ENCODE data around the gene PROK2.

The PROK2 gene

DNA sequence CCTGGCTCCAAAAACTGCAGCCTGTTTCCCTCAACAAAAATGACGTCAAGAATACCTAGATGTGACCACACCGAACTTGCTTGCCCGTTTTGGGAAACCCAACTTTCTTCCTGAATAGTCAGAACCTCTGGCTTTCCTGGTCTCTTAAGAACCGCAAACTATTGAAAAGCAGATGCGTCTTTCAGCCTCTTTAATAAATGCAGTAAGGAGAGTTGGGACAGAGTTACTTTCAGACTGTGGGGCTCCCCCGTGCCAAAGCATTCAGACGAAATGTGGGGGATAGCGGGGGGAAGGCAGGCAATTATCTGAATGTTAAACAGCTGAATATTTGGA lies 1.2 kb upstream of the PROK2 start:
- no peak for DNase-seq

DNA sequence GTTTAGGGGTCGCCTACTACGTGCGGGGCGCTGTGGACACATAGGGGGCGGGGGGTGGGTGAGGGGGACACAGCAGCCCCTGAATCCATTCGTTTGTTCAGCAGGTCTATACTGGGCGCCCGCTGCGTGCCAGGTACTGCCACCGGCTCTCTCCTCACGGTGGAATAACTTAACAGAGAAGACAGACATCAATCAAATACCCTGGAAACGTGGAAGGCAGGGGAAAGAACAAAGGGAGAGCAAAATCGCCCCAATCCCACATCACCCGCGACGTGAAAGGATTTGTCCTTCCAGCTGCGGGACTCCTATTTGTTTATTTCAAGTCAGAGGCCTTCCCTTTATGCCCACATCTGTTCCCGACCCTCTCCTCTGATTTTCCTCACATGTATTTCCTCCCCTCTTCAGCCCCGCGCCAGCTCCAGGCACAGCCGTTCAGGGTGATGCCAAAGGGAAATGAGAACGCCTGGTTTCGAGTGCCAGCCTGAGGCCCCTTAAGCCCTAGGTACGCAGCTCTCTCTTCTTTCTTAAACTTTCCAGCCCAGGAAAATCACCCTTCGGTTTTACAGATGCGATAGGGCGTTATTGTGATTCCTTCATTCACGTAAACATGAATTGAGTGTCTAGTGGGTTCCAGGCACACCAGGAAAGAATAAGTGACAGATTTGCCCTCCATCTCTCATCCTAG lies 726 bp upstream of the PROK2 start:
- DNase-seq = no peak

DNA sequence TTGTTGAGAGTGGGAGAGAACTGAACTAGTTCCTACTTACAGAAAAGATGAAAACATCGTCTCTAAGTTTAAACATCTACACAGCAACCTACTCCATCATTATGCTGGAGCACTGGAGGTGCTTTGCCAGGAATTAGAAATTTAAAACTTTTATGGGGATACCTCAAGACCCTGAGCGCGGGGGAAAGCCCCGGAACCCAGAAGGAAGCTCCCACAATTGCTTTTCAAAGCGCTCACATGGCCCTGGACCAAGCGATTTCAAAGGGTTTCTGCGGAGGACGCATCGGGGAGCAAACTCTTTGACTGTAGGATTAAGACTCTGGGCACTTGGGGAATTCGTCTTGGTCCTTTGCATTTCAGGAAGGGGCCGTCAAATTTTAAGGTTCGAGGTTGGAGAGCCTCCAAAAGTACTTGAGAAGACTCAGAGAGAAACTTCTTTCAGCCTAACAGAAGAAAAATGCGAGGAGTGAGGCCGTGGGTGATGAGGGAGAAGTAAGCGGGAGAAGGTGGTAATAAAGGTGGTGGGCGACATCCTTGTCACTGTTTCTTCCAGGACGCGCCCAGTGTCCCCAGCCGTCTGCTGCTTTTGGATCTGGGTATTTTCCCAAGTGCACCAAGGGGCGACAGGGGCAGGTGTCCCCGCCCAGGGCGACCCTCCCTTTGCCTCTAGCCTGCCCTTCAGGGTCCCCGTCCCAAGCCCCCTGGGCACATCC lies 591 bp downstream of the PROK2 start:
- DNase-seq = no peak

DNA sequence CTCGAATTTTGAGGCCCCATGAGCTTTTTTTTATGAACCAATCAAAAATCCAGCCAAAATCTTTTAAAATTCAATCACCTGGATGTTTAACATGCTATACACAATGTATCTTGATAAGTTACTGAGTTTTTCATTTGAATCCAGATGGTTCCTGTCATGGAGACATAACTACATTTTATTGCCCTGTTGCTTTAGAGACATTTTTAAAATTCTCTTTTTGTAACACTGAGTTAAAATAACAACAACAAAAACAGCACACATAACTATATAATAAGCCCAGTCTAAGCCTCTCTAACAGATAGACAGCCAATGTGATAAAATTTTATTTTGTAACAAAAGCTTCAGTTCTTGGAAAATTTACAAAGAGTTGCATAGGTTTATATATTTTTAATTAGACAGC lies 1.8 kb downstream of the PROK2 start:
- no peak for DNase-seq

DNA sequence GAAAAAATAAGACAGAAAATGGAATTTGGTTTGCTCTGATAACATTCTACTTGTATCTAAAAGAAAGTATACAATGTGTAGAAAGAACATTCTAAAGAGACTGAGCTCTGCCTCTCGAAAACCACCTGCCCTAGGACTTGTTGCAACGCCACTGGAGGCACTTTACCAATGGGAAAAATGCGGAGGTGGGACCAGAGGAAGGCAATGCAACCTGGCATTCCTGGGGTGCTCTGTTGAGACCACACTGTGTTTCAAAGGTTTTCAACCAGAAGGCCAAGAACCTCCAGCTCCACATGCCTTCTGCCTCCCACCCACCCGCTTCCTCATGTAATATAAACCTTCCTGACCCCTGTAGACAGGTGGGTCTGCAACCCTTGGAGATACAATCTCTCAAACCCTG lies 4.5 kb downstream of the PROK2 start:
- no peak for DNase-seq

DNA sequence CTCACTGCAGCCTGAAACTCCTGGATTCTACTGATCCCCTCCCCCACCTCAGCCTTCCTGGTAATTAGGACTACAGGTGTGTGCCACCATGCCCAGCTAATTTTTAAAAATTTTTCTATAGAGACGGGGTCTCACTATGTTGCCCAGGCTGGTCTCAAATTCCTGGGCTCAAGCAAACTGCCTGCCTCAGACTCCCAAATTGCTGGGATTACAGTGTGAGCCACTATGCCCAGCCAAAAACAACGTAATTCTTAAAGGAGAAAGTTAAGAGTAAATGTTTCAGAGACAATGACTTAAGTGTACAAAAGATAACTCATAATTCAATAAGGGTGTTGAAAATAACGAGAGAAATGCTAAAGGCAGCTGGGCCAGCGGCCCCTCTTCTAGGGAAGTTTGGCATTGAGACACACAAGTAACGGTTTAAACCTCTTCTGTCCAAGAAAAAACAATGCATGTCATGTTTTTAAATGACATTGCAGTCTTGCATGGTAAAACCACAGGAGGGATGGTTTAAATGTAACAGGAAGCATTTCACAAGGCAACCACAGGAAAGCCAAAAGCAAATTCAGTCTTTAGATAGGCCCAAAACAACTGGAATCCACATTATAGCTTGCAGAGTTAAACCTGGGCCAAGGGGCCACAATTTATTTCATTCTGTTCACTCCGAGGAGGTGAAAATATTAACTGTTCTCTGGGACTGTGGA lies 5.1 kb downstream of the PROK2 start:
- DNase-seq = no peak

DNA sequence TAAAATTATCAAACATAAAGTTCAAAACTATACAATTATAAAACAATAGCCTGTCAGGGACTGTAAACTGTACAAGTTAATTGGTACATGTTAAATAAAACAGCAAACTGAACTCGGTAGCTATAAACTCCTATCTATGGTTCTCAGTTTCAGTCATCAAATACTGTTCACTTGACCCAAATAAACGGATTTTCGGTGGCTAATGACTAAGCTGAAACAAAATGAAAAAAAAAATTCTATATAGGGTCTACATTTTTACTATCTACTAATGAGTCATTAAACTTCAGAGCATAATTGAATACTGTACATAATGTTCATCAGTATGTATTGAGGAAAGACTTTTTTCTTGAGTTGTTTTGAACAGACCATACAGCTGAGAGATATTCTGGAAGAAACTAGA lies 6.6 kb downstream of the PROK2 start:
- no peak for DNase-seq

DNA sequence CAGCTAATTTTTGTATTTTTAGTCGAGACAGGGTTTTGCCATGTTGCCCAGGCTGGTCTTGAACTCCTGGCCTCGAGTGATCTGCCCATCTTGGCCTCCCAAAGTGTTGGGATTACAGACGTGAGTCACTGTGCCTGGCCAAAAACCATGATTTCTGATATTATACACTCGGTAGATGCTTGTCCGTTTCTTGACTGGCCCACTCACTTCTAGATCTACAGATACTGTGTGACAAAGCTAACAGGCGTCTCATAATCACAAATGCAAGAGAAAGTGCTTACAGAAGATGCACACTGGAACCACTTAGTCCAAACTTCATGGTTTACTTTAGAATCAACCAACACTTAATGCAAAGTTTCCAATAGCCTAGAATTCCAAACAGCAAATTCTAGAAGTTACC lies 8.4 kb downstream of the PROK2 start:
- no peak for DNase-seq

DNA sequence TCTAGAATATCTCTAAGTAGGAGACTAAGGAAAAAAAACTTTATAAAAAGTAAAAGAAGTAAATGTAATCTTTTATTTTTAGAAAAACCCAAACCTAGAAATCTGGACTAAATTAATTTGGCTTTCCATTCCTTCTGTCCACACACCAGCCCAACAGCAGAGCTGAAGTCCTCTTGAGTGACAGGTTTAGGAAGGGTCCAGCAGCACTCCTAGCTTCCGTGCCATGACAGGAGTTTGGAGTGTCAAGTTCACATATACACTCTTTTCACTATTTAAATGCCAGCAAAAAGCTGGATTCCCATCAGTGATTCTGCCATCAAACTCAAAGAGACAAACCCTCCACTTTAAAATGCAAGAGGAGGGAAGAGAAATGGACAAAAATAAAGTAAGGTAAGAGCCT lies 13.1 kb downstream of the PROK2 start:
- no peak for DNase-seq

DNA sequence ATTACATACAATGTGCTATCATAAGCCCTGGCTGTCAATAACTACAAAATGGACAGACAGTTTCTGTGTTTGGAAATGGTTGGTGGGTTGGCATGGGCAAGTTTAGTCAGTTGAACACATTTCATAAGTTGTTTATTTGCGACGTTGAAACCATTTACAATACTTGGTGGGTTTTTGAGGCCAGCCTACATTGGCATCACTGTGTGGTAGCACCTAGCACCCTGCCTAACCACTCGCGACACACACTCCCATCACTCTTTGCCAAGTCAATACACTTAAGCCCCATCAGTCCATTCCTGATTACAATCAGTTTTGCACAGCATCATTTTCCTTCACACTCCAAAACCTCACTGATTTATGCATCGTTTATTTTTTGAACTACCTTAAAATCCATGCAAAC lies 13.8 kb downstream of the PROK2 start:
- DNase-seq = no peak

DNA sequence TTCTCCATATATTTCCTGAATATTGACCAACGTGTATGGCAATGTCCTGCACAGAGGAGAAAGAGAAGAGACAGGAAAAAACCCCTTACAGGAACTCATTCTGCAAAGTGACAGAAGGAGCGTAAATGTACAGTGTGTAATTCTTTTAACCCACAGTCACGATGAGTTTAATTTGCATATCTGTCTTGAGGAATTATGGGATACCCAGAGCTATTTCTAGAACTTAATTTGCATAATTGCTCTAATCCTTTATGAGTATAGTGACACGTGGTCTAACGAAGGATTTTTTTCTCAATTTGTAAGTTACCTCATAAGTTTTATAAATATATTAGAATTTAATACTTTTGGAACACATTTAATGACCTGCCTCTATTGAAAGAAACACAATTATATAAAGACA lies 21.5 kb downstream of the PROK2 start:
- no peak for DNase-seq

DNA sequence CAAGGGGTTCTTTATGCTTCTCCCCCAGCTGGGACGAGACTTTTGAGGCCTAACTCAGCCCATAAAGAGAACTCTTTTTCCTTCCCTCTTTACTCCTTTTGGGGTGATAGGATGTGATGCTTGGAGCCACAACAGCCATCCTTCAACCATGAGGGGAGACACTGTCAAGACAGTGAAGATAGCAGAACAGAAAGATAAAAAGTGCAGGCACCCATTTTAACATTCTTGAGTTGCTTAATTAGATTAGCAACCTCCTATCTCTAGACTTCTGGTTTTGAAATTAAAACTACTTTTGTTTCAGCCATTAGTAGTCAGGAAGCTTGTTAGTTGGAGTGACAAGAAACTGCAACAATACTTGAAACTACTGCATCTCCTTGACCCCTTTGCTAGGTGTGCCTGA lies 24.8 kb downstream of the PROK2 start:
- no peak for DNase-seq

DNA sequence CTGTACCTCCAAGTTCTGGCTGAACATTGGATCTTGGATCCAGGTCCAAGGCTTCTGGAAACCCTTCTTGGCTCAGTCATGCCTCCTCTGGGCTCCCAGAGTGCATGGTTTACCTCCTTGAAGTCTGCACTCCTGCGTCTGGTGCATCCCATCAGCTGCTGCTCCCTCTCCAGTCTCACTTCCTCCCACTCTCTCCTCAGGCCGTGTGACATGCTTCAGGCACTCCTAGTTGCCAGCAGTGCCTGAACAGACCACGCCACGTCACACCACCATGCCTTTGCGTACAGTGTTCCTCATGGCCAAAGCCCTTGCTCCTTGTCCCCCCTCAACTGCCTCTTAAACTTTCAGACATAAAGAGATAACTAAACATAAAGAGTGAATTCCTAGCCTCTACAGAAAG lies 25.5 kb downstream of the PROK2 start:
- no peak for DNase-seq

DNA sequence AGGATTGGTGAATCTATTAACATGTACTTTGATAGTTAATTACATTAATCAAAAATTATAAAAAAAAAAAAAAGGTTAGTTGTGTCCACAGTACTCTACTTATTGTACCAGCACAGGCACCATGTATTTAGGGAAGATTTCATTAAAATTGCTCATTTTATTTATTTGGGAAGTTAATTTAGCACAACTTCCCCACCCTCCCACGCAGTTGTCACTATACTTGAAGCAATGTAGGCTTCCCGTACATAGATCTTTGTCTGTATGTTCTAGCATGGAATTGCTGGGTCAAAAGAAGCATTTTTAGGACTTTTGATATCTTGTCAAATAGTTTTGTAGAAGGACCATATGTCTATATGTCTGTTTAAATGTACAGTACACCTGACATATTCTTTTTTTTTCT lies 26.9 kb downstream of the PROK2 start:
- DNase-seq = no peak

DNA sequence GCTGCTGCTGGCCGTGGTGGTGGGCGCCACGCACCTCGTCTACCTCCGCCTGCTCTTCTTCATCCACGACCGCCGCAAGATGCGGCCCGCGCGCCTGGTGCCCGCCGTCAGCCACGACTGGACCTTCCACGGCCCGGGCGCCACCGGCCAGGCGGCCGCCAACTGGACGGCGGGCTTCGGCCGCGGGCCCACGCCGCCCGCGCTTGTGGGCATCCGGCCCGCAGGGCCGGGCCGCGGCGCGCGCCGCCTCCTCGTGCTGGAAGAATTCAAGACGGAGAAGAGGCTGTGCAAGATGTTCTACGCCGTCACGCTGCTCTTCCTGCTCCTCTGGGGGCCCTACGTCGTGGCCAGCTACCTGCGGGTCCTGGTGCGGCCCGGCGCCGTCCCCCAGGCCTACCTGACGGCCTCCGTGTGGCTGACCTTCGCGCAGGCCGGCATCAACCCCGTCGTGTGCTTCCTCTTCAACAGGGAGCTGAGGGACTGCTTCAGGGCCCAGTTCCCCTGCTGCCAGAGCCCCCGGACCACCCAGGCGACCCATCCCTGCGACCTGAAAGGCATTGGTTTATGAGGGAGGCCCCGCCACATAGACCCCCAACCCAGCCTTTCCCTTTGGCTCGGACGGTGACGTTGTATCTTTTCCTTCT lies 30.2 kb downstream of the PROK2 start:
- DNase-seq = no peak

DNA sequence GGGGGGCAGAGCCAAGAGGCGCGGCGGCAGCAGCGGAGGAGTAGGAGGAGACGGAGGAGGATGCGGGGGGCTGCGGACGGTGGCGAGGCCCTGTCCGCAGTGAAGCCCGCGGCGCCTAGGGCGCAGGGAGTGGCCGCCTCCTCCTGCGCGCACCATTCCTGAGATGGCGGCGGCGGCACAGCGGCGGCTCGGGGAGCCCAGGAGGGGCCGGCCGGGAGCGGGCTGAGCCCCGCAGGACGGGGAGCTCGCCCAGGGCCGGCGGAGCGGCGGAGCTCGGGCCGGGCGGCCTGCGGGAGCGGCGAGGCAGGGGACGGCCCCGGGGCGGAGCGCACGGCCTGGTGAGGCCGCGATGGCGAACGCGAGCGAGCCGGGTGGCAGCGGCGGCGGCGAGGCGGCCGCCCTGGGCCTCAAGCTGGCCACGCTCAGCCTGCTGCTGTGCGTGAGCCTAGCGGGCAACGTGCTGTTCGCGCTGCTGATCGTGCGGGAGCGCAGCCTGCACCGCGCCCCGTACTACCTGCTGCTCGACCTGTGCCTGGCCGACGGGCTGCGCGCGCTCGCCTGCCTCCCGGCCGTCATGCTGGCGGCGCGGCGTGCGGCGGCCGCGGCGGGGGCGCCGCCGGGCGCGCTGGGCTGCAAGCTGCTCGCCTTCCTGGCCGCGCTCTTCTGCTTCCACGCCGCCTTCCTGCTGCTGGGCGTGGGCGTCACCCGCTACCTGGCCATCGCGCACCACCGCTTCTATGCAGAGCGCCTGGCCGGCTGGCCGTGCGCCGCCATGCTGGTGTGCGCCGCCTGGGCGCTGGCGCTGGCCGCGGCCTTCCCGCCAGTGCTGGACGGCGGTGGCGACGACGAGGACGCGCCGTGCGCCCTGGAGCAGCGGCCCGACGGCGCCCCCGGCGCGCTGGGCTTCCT lies 31.0 kb downstream of the PROK2 start, which contains the start of gene GPR27:
TSS of gene GPR27 (plus strand) at position 155 of the 909 bp plus-strand sequence. CDS start at position 350, 195 bp downstream.
- no peak for DNase-seq

DNA sequence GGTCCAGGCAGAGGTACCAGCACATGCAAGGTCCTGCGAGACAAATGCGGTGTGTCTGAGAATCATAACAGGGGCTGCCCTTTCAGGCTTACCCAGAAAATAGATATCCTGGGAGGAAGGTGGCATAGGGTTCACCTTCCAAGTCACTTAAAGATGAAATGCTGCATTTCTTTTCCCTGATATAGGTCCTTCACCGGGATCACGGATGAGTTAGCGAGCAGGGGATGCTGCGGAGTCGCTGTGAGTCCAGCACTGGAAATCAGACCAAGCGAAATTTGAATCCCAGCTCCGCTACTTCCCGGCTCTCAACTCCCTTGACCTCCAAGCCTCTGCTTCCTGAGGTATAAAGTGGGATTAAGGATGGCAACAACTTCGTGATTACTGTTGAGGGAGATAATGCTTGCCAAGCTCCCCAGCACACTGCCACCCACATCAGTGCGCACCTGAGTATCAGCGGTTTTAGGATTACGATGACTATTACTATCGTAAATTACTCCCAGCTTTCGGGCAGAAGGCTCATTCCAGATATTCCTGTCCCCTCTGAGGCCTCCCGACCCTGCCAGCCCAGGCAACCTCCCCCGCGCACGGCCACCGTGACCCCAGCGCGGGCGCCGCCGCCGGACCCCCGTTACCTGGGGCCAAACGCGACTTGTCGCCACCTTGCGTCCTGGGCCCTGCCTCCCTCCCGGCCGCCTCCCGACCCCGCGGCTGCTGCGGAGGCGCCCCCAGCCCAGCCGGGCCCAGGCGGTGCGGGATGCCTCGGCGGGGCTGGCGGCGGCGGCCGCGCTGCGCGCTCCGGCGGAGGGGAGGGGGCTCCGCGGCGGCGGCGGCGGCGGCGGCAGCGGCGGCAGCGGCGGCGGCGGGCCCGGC lies 31.9 kb downstream of the PROK2 start:
- DNase-seq = no peak

DNA sequence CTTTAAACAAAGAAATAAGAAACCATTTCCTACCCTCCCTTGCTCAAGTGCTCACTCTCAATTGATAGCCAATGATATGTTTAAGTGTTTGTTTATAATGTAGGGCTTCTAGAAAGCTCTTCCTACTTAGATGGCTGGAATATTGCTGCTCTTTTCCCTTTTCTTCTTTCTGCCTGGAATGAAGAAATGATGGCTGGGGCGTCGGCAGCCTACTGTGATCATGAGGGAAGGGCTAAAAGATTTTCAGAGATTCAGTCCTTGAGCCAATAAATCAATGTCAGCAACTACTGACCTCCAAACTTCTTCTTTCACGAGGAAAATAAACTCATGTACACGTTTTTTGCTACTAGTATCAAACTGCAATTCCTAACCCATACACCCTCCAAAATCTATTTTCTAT lies 33.3 kb downstream of the PROK2 start:
- DNase-seq = no peak

DNA sequence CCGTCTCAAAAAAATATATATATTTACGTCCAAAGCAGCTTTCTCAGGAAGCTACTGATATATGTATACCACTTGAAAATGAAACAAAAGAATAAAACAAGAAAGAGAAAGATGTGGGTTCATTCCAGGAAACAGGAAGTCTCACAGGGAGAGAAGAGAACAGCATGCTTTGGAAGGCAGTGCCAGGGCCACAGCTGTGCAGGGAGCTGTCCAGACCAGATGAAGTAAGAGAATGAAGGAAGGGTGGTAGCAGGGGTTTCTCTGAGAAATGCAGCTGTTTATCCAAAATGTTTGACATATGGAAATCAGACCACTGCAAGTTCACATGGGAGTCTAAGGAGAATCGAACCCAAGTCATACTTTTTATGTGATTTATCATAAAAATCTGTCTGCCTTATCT lies 40.2 kb downstream of the PROK2 start:
- no peak for DNase-seq

DNA sequence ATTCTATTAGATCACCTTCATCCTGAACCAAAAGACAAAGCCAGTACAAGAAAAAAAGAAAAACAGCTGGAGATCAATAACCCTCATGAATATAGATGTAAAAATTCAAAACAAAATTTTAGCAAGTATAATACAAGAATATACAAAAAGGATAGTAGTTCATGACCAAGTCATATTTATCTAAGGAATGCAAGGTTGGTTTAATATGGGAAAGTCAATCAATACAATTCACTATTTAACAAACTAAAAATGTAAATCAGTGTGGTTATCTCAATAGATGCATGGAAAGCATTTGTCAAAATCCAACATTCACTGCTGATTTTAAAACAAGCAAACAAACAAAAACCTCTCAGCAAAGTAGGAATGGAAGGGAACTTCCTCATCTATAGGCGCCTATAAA lies 42.3 kb downstream of the PROK2 start:
- no peak for DNase-seq

DNA sequence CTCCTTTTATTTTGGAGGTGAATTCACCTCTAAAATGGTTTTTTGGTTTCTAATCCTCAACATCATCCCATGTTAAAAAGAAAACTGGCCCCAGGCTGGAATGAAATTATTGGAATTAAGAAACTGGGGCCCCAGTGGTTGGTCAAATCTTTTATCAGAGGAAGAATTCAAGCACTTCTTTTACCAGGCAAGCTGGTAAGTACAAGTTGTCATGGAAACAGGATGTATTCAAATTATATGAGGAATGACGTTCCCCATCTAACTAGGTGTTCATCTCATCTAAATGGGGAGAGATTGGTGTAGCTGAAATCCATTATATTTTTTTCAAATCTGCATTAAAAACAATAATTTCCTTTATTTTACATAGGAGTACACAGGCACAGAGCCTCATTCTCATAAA lies 50.1 kb downstream of the PROK2 start:
- no peak for DNase-seq

DNA sequence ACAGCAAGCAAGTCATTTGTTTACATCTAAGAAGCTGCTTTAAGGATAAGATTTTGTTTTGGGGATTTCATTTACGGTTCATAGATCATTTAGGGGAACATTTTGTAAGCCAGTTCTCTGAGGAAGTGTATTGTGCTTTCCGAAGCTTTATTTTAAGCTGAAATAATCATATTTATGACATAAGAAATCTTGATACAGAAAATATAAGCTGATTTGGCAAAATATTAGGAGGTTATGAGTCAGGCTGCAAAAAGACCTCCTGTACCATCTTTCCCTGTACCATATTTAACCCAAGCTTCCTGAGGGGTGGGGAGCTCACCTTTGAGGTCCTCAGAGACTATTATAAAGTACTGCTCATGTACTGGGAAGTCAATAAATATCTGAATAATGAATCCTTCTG lies 51.6 kb downstream of the PROK2 start:
- no peak for DNase-seq

Data from activated CD4-positive, alpha-beta T cell treated with anti-CD3 and anti-CD28 coated beads, Interleukin-2, amount 50 U/mL, for 4 hours (primary cell).